HG02588 (cell line): ENCODE measurements around the gene SORCS1.
A peak's percentile ranks its signal among the peaks of the same experiment; 100 is the strongest.

ENCODE experiments used
- ATAC-seq: cut with Tn5 transposase; IDR thresholded peaks from one replicate; pipeline ENCODE4 v1.9.1; 2021; ENCODE audit warnings: mild to moderate bottlenecking, moderate library complexity; ENCODE audit not compliant: unreplicated experiment

The SORCS1 gene

DNA sequence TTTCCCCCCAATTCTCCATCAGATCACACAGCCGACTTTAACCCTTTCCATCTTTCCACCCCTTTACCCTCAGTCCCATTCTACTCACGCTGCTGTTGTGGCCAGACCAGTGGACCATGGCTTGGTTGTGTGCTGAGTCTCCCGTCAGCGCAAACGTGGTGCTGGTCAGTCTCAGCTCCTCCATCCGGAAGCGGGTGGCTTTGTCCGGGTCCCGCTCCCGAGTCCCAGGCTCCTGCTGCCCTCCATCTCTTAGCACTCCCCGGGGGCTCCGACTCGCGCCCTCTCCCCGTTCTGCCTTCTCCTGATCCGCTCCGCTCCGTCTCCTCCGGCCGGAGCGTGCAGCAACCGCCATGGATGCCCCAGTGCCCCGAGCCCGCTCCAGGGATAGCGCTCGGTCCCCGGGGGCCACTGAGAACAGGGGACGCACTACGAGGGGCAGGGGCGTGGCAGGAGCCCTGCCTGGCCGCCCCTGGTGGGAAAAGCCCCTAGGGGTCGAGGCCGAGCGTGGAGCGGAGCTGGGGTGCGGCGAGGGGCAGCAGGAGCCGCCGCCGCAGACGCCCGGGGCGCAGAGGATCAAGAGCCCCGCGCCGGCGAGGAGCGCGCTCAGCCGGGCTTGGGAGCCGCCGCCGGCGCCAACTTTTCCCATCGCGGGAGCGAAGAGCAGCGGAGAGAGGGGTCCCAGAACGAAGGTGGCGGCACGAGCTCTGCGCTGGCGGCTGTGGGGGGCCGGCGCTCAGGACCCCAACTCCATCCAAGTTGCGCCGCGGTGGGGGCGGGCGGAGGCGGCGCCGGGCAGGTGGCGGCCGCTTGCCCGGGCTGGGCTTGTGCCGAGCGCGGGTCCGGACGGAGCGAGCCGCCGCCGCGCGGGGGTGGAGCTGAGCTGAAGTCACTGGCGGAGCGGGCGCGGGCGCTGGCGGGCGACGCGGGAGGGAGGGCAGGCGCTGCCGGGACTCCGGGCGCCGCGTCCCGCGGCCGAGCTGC, at the start of gene SORCS1:
TSS of gene SORCS1 (minus strand) at position 826 of the 981 bp plus-strand sequence.
- ATAC-seq: peak; percentile 54

DNA sequence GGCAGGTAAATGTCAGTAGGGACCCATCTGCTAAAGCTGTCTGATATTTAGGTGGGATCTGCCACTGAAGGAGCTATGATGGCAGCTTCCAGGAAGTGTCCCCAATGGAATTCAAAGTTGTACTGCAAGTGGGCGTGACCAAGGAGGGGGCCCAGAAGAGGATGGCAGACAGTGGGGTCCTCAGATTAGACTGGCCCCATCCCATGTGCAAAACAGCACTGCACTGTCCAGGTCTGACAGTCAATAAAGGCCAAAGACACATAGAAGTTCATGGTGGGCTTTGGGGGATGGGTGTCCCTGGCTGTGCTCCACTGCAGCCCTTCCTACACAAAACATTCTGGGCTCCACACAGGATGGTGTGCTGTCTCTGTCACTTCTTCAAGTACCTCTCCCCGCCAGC, 49.8 kb upstream of the SORCS1 start:
- no peak for ATAC-seq

DNA sequence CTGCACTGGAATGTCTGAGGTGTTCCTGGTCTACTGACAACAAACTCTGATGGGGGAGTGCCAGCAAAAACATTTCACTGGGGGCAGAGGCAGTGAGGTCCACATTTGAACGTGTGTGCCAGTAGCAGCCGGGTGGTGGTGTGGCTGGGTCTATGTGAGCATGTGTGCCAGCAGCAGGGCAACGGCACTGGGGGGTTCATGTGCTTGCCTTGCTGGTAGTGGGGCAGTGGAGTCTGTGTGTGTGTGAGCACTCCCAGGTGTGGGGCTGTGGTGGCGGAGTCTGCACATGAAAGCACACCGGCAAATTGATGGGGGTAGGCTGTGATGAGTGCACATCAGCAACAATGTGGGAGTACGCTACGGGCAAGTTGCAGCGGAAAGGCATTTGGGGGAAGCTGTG, 49.4 kb upstream of the SORCS1 start:
- no peak for ATAC-seq

DNA sequence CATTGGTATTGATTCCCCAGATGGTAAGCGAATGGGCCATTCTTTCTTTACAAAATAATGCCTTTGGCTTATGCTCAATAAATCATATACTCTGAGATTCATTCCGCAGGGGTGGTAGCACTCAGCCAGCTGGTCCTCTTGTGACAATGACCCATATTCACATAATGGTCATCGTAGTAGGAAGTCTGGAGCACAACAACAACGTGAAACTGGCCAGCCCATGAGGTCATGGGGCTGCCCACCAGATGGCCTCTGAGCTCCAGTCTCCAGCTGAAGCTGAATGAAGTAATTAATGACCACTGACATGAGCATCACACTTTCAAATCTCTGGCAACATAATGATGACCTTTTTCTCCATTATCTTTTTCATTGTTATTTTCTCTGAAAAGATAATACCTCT, 42.3 kb upstream of the SORCS1 start:
- no peak for ATAC-seq

DNA sequence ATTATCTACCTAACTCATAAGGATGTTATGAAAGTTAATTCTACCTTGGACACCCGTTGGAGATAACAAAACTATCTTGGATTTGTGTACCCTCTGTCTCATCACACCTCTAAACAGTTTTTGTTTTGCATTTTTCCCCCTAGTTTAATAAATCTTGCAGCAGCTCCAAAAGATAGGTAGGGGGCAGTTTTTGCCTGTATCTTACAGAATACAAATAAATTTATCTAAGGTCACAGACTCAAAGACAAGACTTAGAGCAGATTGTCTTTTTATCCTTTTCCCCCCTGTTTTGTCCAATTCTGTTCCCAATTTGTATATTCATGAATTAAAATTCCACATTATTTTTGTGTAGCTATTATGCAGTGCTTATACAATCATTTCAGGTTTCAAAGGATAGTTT, 5.0 kb upstream of the SORCS1 start:
- ATAC-seq: no peak

DNA sequence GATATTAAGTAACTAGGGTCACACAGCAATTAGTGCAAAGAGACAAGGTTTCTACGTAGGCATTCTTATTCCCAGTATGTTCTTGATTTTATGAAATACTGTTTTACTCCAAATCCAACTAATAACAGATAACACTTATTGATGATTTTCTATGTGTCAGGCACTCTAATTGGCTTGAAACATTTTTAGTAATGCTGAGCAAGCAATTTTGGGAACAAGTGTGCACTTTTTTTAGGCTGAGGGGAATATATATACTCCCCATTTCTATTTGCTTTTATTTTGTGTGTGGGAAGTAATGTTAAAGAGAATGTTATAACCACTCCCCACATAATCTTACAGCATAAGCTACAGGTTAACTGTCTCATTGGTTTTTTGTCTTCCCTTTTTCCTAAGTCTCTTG, 4.2 kb upstream of the SORCS1 start:
- no peak for ATAC-seq

DNA sequence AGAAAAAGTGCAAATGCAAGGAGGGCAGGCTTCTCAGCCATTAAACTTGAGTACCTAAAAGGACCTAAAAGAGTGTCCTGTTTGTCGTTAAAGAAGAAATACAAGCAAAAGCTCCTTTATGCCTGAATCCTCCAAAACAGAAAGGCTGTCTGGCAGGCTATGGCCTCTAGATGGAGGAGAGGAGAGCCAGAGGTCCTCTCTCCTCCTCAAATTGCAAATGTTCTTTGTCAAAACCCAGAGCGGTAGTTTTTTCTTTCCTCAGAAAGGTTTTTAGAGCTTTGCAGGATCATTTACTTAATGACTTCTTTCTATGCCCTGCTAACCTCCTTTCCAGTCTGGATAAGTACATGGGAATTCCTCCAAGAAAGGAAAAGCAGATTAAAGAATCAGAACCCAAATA, 1.9 kb upstream of the SORCS1 start:
- ATAC-seq: no peak

DNA sequence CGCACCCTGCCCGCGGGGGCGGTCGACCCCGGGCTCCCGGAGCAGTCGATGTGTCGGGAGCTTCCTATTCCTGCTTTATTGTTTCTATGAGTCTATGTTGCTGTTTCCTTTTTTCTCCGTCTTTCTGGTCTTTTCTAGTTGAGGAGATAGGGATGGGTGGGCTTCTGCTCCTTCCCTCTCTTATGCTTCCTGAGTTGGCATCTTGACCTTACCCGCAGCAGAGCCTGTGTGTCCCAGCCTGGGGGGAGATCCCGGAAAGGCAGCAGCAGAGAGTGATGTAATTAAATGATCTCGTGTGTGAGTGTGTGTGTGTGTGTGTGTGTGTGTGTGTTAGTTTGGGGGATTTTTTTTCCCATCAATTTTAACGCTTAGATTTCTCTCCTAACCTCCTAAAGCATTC, 486 bp upstream of the SORCS1 start:
- ATAC-seq: no peak

GRCh38 chr10:107163076-107163855, 1.2 kb downstream of the SORCS1 start:
- ATAC-seq: no peak

DNA sequence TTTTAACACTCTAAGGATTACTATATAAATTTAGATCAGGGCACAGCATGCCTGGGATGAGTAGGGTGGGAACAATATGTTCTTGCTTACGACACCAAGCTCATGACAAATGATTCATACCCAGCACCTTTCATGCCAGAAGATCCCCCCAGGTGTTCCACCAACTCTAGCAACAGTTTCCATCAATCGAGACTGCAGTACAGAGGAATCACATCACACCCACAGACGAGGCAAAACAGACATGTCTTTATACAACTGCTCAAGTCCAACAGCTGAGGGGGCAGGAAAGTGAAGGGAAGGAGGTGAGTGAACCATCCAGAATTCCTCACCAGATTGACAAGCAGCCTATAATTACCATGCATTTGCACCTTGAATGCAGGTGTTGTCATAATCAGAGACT, 3.6 kb downstream of the SORCS1 start:
- no peak for ATAC-seq

DNA sequence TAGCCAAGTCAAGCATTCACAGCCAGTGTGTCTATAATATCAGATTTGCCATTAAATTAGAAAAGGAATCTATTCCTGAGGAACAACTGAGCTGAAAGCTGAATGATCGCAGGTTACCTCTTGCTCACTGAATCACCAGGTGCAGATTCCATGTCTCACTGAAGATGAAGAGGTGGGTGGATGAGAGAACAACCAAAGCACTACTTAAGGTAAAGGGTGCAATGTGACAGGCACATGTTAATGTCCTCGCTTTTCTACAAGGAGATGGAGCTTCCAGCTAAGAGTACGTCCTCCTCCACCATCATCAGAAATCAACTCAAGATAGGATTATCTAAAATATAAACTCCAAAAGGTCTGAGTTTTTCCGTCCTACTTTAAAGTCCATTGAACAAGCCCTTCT, 4.6 kb downstream of the SORCS1 start:
- no peak for ATAC-seq

GRCh38 chr10:107157071-107157470, 7.4 kb downstream of the SORCS1 start:
- no peak for ATAC-seq

GRCh38 chr10:107152087-107152486, 12.4 kb downstream of the SORCS1 start:
- no peak for ATAC-seq

DNA sequence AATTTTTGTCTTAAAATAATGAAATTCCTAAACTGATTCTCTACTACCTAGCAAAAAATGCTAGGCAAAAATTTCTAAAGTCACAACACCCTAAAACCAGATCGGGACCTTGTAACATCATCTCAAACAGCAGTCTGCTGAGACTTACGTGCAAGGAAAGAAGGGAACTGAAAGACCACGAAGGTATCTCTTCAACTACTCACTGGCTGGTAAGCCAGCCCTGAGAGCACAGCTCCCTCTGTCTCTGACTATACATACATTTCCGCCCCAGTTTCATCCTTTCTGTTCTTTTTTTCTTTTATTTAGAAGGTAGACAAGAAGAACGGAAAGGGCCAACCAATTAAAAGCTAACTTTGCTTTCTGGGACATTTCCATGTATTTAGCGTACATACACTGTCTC, 15.6 kb downstream of the SORCS1 start:
- ATAC-seq: no peak

GRCh38 chr10:107144490-107144889, 20.0 kb downstream of the SORCS1 start:
- ATAC-seq: no peak

GRCh38 chr10:107141524-107142061, 22.9 kb downstream of the SORCS1 start:
- no peak for ATAC-seq

- ATAC-seq: no peak
These were observed 25.3 kb downstream of the SORCS1 start for GRCh38 chr10:107139237-107139636.

DNA sequence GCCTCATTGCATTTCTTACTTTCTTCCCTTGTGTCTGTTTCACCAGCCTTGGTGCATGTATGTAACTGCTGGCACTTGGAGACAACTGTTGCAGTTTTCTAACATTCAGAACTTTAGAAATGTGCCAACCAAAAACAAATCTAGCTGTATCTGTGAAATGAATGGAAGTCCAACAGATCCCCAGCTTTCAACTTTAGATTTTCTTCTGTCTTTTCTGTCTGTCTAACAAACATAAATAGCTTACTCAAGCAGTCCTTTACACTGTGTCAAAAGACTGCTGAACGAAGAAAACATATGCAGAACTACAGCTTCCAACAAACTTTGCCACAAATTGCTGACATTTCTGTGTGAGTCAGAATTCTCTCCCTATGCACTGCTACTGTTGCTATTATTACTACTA, 30.9 kb downstream of the SORCS1 start:
- ATAC-seq: no peak

GRCh38 chr10:107129000-107129399, 35.5 kb downstream of the SORCS1 start:
- ATAC-seq: no peak

DNA sequence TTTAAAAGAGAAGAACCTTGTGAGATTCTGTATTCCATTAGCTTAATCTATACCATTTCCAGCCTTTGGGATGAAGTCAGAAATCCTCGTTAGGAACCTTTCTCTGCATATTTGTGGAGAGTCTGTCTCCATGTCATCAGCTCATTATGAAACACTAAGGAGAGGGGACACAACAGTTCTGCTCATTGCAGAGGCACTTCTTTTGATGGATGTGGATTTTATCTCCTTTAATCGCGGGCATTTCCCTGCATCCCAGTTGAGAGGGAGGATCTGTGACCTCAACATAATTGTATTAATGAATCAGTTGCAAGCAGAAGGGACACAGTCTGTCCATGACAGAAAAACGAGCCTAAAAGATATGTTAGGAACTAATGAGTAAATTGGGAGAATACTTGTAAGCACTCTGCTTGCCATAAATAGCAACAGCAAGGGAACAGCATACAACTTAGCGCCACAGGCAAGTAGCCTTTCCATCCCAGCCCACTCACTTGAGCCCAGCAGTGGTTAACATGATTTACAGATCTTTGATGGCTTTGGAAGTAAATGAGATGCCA, 37.9 kb downstream of the SORCS1 start:
- no peak for ATAC-seq

DNA sequence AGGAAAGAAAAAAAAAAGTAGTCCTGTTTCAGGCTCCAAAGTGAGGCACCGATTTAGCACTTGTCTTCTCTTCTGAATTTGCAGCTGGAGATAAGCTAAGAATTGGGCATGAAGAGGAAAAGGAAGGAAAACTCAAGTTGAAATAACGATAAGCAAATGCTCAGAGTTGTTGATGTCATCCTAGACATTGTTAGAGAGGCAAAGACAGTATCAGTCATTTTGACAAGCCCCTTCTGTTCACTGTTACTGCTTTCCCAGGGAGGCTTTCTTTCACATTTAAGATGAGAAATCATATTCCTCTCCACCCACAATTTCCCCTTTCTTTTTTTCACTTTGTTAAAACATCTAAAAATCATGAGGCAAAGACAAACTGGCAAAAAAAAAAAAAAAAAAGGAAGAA, 41.8 kb downstream of the SORCS1 start:
- ATAC-seq: no peak
